Activated CD4-positive, CD25-positive, alpha-beta regulatory T cell (primary cell): ENCODE data around the gene FAM53B.

Source experiments
- DNase-seq, 4 experiments: peaks; one replicate each; lab custom pipeline; 2025; lab: John Stamatoyannopoulos, UW

Gene FAM53B

GRCh38 chr10:124709861-124710260, 34.3 kb downstream of the FAM53B start:
- DNase-seq = no peak

- no peak for DNase-seq
Measured at GRCh38 chr10:124708922-124709520, 35.2 kb downstream of the FAM53B start.

- no peak for DNase-seq
Measured at GRCh38 chr10:124708246-124708779, 35.9 kb downstream of the FAM53B start.

GRCh38 chr10:124707551-124707950, 36.6 kb downstream of the FAM53B start:
- DNase-seq = no peak

- DNase-seq = no peak
Measured at GRCh38 chr10:124707144-124707467, 37.1 kb downstream of the FAM53B start.

GRCh38 chr10:124706462-124707143, 37.6 kb downstream of the FAM53B start:
- no peak for DNase-seq

DNA sequence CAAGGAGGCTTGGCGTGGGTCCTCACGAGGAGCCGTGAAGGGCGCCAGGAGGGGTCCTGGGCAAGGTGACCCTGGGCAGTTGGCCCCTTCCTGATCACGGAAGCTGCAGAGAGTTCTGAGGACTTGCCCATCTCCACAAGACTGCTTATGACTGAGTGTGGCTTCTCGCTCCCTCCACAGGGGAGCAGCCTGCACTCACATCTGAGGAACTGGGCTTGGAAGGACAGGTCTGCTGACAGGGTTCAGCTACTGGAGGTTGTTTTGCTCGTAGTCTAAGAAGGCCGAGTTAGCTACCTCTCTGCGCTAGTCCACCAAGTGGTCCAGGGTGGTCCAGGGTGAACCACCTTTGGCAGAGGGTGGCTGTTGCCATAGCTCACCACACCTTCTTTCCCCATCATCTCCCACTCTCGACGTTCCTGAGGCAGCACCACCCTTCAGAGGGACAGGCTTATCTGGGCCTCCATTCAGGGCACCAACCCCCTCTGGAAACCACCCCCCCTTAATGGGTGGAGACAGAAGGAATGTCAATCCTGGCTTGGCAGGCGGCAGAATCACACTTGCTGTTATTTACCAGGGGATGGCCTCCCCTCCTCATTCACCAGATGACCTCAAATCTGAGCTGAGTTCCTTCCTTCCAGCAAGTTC, 38.2 kb downstream of the FAM53B start:
- DNase-seq = no peak

DNA sequence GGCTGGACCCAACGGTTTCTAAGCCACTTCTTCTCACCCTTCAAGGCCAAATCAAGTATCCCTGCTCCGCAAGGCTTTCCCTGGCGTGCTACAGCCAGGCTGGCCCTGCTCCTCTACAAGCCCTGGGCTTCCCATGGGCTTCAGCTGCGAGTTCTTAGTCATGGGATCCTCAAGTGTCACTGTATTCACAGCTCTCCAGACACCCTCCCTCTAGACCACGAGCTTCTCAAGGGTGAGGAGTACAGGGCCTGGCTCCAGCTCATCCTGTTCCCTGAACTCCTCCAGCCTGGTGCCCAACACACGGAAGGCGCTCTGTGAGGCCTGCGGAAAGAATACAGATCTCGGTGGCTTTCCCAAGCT, 38.8 kb downstream of the FAM53B start:
- DNase-seq = no peak

- DNase-seq = no peak
Measured at GRCh38 chr10:124704428-124705380, 39.5 kb downstream of the FAM53B start.

- DNase-seq = no peak
Measured at GRCh38 chr10:124703778-124704427, 40.3 kb downstream of the FAM53B start.

DNA sequence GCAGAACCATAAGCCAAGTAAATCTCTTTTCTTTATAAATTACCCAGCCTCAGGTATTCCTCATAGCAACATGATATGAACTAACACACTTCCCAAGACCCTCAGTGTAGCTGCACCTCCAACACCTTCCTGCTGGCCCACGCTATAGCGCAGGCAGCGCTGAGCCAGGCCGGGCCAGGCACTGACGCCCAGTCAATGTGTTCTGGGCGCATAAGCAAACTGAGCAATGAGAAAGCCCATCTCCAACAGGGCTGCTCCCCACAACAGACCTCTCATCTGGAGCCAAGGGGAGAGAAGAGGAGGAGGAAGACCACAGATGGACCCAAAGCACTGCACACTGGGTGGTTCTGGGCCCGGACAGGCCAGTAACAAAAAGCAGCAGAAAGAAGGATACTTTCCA, 40.8 kb downstream of the FAM53B start:
- DNase-seq = no peak

GRCh38 chr10:124701881-124702656, 42.1 kb downstream of the FAM53B start:
- DNase-seq = no peak

- DNase-seq = no peak
Measured at GRCh38 chr10:124701435-124701834, 42.7 kb downstream of the FAM53B start.

DNA sequence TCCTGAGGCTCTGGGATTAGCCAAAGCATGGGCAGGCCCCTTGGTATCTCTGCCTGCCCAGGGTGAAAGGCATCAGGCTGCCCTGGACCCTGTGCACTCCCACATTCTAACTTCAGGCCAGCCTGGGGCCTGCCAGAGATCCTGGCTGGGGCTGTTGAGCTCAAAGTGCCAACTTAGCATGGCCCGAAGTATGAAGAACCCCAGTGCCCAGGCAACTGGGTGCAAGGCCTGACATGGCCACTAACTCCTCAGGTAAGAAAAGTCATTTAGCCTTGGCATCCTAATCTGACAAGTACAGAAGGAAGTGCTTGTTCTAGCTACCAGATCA, 43.2 kb downstream of the FAM53B start:
- no peak for DNase-seq

GRCh38 chr10:124700293-124701037, 43.7 kb downstream of the FAM53B start:
- no peak for DNase-seq

DNA sequence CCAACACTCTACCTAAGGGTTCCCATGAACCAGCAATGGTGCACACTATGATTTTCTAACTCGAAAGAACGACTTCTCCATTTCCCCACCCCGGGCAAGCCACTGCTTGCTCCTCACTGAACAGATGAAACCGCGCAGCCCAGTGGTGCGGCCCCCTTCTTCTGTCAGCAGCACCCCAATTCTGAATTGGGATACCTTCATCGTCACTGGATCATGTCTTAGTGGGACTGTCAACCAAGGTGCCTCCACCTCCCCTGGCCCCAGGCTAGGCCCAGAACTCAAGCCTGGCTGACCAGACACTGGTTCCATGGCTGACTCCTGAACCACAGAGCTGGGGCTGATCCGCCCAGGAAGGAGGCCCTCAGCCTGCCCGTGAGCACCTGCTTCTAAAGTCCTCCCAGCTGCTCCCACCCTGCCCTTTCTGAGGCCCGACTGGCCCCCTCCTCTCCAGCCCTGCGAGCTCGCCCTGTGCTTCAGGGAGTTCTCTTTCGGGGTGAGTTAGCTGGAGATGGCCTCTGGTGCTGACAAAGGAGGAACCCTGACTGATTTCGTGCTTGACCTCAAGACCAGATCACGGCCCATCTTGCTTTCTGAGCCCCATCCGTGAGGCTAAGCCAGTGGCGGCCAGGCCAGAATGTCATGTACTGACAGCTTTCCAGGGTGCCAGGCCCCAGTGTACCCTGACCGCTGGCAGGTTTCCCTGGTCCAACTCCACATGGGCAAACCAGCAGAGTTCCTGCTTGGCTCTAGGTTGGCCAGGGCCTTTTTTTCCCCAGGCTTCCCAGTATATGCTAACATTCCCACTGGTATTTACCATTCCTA, 44.5 kb downstream of the FAM53B start:
- DNase-seq = no peak

GRCh38 chr10:124698545-124699469, 45.4 kb downstream of the FAM53B start:
- DNase-seq = no peak

DNA sequence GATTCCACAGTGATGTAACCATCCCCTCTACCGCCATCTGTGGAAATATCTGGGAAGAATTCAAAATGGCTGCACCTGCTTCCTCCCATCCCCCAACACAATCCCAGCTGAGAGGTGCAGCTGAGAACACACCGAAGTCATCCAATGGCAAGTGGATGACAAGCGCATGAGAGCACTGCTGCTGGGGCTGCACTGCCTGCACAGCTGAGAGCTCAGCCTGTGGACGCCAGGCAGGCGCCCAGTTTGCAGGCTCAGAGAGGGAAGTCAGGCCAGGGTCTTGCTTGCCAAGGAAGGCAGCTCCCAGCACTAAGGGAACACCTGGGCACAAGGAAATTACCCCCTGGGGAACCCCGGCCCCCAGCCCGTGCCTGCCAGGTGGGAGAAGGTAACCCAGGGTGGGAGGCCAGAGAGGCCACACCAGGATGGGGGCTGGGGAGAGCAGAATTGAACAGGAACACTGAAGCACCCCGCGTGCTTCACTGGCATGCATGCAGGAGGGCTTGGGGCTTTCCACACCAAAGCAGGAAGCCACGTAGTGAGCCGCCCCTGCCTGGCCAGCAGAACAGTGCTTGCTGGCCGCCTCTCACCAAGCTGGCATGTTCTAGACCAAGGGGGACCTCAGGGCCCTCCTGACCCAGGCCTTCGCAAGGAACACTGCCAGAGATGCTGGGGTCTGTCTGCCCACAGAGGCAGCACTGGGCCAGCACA, 46.2 kb downstream of the FAM53B start:
- DNase-seq = peak in 1 of 4 experiments; percentile 19
